Measurements from ENCODE around the gene QTRT2.

- no peak for TF ChIP-seq CTCF (IDR thresholded peaks at IDR 0.05)
- TF ChIP-seq POLR2A (IDR thresholded peaks at IDR 0.05), result no peak
Measured at GRCh38 chr3:114127517-114127916, 71.0 kb downstream of the QTRT2 start.
